Nucleus accumbens (tissue), 56 donors: ENCODE results near the gene MT1X.

Experiments used
- DNase-seq, 56 donors: peaks; one replicate each; lab custom pipeline; 2025; lab: John Stamatoyannopoulos, UW

Gene MT1X

DNA sequence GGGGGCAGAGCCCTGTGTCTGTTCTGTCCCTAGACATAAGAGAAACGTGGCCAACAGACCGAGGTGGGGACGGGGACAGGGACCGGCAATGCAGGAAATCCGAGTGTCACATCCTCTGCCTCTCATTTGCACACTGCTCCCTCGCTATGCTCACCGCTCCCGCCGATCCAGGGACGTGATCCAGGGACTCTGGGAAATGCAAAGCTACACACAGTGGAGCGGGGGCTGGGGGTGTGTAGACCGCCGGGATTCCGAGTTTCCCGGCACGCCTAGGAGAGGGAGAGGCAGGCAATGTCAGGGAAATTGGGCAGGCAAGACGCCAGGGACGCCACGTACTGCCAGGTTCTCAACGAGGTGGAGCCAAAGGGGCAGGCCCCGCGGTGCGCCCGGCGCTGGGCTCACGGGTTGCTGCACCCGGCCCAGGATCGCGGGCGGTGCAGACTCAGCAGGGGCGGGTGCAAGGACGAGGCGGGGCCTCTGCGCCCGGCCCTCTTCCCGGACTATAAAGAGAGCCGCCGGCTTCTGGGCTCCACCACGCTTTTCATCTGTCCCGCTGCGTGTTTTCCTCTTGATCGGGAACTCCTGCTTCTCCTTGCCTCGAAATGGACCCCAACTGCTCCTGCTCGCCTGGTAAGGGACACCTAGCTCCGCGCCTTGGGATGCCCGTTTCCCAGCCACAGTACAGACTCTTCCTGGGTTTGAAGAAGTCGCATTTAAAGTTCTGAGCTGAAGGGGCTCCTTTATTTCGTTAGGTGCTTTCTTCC, at the start of gene MT1X:
MT1X (plus strand) TSS at position 532 of the 764 bp plus-strand sequence; CDS start at position 603, 71 bp downstream.
- DNase-seq: peak; percentile 37 to 94 (median 80)

DNA sequence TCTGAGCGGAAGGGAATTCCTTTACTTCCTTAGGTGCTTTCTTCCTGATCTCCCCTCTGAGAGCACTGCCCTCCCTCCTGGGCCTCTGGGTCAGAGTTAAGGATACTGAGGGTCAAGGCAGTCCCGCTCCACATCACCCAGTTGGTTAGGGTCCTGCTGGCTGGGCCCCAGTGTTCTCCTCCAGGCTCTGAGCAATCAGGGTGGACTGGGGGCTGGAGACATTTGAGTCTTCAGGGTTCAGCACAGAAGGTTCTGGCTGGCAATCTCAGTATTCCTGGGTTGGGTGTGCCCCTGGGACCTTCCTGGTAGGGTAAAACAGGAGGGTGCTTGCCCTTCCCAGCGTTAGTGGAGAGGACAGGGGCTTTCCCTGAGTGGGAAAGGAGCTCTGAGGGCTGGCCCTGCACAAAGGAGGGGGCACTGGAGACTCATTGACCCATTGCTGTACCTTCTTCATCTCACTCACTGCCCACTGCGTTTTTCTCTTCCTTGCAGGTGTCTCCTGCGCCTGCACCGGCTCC, 49.4 kb upstream of the MT1X start:
- DNase-seq: no peak

DNA sequence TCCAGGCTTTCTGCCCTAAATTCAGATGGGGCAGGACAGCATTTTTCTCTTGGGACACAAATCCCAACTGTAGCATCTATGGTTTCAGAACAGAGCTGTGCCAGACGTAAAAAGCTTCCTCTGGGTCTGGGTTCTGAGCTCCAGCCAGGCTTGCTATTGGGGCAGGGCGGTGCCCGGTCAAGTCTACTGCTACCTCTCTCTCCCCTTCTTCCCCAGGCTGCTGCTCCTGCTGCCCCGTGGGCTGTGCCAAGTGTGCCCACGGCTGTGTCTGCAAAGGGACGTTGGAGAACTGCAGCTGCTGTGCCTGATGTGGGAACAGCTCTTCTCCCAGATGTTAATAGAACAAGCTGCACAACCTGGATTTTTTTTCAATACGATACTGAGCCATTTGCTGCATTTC, 48.7 kb upstream of the MT1X start:
- no peak for DNase-seq

DNA sequence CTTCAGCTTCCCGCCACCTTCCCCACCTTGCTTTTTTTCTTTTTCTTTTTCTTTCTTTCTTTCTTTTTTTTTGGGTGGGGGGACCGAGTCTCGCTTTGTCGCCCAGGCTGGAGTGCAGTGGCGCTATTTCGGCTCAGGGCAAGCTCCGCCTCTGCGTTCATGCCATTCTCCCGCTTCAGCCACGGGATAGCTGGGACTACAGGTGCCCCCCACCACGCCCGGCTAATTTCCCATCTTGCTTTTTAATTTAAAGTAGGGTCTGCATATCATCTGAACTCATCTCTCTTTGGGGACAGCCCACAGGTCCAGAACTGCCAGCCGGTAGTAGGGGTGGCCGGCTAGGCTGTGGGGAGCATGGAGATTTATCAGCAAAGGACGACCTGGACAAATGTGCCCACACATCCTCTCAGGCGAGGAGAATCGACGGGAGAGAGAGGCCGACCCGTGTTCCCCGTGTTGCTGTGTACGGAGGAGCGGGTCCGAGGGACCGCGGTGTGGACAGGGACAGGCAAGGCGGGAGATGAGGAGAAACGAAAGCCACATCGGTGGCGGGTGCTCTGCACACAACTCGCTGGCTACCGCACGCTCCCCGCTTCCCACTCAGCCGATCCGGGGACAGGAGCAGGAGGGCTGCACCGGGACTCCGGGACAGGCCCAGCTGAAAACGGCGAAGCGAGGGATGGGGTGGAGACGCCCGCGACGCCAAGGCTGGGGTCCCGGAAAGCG, 47.4 kb upstream of the MT1X start:
- DNase-seq: no peak

DNA sequence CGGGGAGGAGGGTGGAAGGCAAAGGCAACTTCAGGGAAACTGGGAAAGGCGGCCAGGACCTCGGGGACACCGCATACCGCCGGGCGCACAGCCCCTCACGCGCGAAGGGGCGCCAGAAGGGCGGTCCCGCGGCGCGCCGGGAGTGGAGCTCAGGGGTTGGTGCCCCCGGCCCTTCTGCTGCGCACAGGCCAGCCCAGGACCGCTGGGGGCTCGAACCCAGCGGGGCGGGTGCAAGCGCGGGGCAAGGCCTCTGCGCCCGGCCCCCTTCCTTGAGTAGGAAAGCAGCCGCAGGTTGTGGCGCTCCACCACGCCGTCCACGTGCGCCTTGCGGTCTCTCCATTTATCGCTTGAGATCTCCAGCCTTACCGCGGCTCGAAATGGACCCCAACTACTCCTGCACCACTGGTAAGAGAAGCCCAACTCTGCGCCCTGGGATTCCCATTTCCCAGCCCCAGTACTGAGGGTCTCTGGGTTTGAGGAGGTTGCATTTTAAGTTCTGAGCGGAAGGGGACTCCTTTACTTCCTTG, 46.8 kb upstream of the MT1X start:
- no peak for DNase-seq

DNA sequence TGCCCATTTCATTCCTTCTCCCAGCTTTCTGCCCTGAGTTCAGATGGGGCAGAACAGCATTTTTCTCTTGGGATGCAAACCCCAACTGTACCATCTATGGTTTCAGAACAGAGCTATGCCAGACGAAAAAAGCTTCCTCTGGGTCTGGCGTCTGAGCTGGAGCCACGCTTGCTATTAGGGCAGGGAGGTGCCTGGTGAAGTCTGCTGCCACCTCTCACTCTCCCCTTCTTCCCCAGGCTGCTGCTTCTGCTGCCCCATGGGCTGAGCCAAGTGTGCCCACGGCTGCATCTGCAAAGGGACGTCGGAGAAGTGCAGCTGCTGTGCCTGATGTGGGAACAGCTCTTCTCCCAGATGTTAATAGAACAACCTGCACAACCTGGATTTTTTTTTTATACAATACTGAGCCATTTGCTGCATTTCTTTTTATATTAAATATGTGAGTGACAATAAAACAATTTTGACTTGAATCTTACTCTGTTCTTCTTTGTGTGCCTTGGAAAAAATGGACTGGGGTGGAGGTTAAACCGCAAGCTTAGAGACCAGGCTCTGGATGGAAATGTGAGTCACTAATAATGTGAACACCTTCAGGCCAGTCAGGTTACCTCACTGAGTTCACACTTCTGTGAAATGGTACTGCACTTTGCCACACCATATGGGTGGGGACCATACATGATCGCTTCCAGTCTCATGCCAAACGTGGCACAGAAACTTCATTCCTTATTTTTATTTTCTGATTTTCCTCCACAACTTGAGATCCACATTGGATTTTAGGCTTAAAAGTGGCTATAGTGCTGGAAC, 45.5 kb upstream of the MT1X start:
- no peak for DNase-seq

DNA sequence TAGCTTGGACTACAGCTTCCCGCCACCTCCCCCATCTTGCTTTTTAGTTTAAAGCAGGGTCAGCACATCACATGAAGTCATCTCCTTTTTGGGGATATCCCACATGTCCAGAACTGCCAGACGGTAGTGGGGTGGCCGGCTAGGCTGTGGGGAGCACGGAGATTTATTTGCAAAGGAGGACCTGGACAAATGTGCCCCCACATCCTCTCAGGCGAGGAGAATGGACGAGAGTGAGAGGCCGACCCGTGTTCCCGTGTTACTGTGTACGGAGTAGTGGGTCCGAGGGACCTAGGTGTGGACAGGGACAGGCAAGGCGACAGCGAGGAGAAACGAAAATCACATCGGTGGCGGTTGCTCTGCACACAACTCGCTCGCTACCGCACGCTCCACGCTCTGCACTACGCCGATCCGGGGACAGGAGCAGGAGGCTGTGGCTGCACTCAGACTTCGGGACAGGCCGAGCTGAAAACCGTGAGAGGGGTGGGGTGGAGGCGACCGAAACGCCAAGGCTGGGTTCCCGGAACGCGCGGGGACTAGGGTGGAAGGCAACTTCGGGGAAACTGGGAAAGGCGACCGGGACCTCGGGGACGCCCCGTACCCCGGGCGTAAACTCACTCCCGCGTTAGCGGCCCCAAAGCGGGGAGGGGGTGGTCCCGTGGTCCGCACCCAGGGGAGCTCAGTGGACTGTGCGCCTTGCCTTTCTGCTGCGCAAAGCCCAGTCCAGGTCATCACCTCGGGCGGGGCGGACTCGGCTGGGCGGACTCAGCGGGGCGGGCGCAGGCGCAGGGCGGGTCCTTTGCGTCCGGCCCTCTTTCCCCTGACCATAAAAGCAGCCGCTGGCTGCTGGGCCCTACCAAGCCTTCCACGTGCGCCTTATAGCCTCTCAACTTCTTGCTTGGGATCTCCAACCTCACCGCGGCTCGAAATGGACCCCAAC, 44.2 kb upstream of the MT1X start, which contains the start of gene MT1A:
MT1A (plus strand) TSS at position 853 of the 937 bp plus-strand sequence; CDS start at position 926, 73 bp downstream.
- DNase-seq: peak in 25 of 56 donors; percentile 8 to 73 (median 29)

DNA sequence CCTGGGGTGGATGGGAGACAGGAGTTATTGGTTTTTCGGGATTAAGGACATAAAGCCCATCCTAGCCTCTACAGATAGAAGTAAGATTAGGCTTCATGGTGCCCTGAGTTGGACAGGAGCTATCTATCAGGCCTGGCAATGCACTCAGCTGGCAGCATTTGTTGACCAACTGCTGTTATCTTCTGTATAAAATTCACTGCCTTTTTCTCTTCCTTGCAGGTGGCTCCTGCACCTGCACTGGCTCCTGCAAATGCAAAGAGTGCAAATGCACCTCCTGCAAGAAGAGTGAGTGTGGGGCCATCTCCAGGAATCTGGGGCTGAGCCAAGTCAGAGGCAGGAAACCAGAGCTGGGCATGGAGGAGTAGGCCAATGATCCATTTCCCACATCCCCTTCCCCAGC, 43.2 kb upstream of the MT1X start:
- no peak for DNase-seq

DNA sequence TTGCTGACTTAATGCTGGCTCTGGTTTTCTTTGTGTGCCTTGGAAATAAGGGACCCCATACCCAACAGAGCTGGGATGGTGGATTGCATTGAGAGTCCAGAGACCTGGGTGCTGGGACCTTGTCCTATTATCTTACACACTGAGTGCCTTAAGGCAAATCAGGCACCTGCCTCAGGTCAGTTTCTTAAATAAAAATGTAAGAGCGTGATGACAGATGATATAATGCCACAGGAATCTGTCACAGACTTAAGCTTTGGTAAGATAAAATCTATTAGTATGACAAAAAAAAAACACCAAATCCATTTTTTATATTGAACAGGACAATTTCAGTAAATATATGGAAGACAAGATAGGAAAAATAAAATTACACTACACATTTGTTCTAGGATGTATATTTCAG, 42.2 kb upstream of the MT1X start:
- no peak for DNase-seq

DNA sequence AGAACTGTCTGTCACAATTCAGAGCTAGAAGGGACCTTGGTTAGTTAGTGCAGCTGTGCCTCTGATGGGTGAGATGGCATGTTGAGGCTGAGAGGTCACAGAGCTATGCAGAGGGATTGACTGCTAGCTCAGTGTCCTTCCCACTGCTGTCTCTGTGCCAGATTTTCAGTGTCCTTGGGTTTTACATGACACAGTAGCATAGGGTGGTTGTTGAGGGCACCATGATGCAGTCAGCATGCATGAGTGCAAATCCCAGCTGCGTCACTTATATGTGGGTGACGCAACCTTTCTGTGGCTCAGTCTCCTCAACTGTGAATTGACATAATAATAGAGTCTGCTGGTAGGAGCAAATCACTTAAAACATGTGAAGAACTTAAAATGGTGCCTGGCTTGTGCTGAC, 41.1 kb upstream of the MT1X start:
- DNase-seq: no peak

DNA sequence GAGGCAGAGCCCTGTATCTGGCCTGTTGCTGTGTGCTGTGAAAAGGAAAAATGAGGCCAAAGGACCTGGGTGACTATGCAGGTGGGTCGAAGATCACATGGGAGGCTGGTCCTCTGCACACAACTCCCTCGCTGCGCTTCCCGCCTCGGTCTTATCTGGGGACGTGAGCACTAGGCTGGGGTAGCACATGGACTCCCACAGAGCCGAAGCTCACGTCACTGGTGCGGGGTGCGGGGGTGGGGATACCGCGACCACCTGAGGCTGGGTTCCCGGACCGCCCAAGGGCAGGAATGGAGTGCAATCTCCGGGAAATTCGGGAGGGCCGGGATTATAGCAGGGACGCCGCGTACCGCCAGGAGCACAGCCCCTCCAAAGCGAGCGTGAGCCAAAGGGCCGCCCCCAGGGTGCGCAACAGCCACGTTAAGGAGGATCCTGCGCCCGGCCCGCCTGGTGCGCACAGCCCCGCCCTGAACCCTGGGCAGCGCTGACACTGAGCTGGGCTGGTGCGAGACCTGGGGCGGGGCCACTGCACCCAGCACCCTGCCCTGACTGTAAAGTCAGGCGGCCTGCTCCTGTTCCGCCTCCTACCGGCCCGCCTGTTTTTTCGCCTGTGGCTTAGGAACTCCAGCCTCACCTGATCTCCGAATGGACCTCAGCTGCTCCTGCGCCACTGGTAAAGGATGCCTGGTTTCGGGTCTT, 39.0 kb upstream of the MT1X start:
- DNase-seq: peak in 7 of 56 donors; percentile 8 to 61 (median 38)

DNA sequence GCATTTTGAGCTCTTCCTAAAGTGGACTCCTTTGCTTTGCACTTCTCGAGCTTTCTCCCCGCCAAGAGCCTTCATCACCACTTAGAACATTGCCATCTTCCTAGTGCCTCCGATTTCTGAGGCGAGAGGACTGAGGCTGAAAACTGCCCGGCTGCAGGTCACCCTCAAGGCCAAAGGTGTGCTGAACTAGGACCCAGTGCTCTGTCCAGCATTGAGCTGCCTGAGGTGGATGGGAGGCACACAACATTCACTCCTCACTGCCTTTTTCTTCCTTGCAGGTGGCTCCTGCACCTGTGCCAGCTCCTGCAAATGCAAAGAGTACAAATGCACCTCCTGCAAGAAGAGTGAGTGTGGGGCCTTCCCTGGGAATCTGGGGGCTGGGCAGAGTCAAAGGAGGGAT, 38.4 kb upstream of the MT1X start:
- no peak for DNase-seq

DNA sequence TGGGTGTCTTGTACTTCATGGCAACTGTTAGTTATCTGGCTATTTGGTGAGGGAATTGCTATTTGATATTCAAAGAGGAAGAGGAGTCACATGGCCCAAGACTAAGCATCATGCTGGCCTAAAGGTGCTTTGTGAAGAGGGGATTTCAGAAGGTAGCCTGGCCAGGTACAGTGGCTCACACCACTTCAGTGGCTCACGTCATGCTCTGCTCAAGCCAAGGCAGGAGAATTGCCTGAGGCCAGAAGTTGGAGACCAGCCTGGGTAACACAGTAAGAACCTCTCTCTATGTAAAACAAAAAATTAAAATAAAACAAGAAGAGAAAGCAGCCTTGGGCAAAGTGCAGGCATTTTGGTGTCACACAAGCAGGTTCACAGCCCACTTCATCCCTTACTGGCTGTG, 37.0 kb upstream of the MT1X start:
- DNase-seq: no peak

DNA sequence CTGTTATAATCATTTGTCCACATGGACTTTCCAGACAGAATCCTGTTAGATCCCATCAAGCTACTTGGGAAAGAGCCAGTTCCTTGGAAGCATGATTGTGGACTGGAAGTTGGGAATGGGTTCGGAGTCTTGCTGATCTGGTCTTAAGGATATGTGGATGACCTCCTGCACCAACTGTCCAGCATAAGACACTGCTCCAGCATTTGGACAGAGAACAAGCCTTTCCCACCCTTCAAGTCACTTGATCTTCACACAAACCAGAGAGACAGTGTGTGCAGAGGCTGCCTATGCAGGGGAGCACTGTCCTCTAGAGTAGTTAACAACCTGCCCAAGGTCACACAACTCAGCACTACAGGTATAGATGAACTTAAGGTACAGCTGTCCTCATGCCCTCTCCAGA, 36.4 kb upstream of the MT1X start:
- DNase-seq: no peak

DNA sequence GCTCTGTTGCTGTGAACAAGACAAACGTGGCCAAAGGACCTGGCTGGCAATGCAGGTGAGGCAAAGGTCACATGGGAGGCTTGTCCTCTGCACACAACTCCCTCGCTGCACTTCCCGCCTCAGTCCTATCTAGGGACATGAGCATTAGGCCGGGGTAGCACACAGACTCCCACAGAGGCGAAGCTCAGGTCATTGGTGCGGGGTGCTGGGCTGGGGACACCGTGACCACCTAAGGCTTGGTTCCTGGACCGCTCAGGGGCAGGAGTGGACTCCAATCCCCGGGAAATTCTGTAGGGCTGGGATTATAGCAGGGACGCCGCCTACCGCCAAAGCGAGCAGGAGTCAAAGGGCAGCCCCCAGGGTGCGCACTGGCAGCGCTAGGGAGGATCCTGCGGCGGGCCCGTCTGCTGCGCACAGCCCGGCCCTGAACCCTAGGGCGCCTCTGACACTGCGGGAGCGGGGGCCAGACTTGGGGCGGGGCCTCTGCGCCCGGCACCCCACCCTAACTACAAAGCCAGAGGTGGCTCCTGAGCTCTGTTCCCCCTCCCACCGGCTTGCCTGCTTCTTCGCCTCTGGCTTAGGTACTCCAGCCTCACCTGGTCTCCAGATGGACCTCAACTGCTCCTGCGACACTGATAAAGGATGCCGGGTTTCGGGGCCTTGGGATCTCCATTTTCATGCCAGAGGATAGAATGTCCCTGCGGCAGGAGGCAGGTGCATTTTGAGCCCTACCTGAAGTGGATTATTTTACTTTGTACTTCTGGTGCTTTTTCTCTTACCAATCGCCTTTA, 34.4 kb upstream of the MT1X start:
- DNase-seq: no peak

DNA sequence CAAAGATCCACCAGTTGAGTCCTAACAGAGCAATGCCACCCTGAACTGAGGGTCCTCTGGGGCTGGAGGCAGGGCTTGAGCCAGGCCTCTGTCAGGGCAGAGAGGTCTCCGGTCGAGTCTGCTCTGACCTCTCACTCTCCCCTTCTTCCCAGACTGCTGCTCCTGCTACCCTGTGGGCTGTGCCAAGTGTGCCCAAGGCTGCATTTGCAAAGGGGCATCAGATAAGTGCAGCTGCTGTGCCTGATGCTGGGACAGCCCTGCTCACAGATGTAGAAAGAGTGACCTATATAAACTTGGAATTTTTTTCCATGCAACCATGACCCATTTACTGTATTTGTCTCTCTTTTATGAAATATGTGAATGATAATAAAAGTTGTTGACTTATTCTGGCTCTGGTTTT, 33.0 kb upstream of the MT1X start:
- DNase-seq: no peak

DNA sequence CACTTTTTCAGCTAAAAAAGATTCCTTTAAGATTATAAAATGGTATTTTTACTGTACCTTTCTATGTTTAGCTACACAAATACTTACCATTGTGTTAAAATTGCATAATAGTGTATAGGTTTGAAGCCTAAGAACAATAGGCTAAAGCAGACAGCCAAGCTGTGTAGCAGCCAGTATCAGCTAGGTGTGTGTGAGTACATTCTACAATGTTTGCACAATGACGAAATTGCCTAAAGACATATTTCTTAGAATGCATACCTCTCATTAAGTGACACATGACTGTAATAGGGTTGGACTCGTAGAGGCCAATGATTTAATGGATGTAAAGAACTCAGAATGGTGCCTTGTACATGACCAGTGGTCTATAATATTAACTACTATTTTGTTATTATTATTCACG, 32.5 kb upstream of the MT1X start:
- DNase-seq: no peak

DNA sequence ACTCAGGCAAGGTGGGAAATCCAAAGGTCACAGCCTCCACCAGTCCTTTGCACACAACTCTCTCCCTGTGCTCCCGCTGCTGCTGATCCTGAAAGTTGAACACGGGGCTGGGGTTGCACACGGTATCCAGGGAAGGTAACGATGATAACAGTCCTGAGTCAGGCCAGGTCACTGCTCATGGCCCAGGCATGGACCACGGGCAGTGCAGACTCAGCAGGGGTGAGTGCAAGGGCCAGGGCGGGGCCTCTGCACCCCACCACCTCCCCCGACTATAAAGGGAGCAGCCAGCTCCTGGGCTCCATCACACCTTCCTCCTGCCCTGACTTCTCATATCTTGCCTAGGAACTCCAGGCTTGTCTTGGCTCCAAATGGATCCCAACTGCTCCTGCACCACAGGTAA, 30.7 kb upstream of the MT1X start, which contains the start of gene MT1B:
MT1B (plus strand) TSS at position 301 of the 400 bp plus-strand sequence; CDS start at position 369, 68 bp downstream.
- no peak for DNase-seq
